GM10248 (cell line): Measurements from ENCODE around the gene CYP17A1.

Experiments used
- CTCF ChIA-PET: fragments of 300-600 bp; sonication (Branson Sonifier 250); formaldehyde crosslinking; extraction: SDS; loops from one replicate; lab custom pipeline; 2021; ENCODE audit warnings: antibody characterized with exemption; lab: Yijun Ruan, JAX
- POLR2A ChIA-PET: fragments of 350-650 bp; sonication (Branson Sonifier 250); formaldehyde crosslinking; extraction: SDS; loops from one replicate; lab custom pipeline; 2020; ENCODE audit warnings: antibody characterized with exemption; lab: Yijun Ruan, JAX
- DNase-seq: peaks from one replicate; pipeline ENCODE4 v3.0.0; 2012; ENCODE audit errors: extremely low spot score
- CTCF ChIP-seq: IDR thresholded peaks from 2 replicates; pipeline ENCODE4 v1.5.1; 2012; ENCODE audit warnings: mild to moderate bottlenecking, low read depth; ENCODE audit errors: extremely low read depth, missing control alignments, control extremely low read depth

The CYP17A1 gene

GRCh38 chr10:102804382-102805055, 32.7 kb downstream of the CYP17A1 start:
- POLR2A ChIA-PET = no interaction called here
- CTCF ChIA-PET = interaction anchor here (1.0 kb wide), 1 partner anchor 17 kb away, joined by 3 read pairs; no protein-coding TSS in a partner anchor
- no peak for TF ChIP-seq CTCF
- no peak for DNase-seq

DNA sequence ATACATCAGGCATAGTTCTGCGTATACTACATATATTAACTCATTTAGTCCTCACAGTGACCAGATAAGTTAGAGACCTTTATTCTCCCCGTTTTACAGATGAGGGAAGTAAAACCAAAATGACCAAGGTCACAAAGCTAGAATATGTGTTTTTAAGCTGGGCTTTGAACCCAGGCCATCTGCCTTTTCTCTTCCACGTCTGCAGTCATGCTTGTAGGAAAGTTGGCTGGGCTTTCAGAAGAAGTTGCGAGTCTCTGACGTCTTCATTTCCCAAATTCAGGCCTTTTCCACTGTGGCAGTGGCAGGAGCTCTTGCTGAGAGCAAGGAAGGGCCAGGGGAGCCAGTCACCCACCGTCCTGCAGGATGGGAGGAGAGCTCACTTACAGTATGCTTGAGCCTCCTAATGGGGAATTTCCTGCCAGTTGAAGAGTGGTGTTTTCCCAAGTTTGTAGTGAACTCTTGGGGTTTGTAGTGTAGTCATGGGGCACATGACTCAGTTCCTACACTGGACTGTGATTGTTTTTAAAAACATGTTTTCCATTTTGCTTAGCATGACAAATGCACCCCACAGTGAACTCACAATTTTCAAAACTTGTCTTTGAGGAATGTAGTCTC, 34.2 kb downstream of the CYP17A1 start:
- DNase-seq = peak; percentile 45
- POLR2A ChIA-PET = no interaction called here
- CTCF ChIA-PET = interaction anchor here (0.6 to 1.6 kb wide), 8 partner anchors 9 to 114 kb away, joined by 3 to 4 read pairs (median 3); no protein-coding TSS in a partner anchor
- TF ChIP-seq CTCF = no peak

DNA sequence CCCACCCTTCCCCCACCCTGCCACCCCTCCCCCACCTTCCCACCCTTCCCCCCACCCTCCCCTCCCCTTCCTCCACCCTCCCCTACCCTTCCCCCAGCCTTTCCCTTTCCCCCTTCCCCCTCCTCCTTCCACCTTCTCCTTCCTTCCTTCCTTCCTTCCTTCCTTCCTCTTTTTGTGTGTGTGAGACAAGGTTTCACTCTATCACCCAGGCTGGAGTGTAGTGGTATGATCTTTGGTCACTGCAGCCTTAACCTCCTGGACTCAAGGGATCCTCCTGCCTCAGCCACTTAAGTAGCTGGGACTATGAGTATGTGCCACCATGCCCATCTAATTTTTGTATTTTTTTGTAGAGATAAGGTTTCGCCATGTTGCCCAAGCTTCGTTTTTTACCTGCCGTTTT, 35.2 kb downstream of the CYP17A1 start:
- no peak for DNase-seq
- ChIA-PET POLR2A (interaction anchor here (1.0 kb wide), 1 partner anchor 25 kb away, joined by 4 read pairs; no protein-coding TSS in a partner anchor), CTCF (interaction anchor here (1.0 to 1.6 kb wide), 3 partner anchors 11 to 115 kb away, joined by 3 read pairs; no protein-coding TSS in a partner anchor)
- no peak for TF ChIP-seq CTCF

GRCh38 chr10:102801496-102801895, 35.7 kb downstream of the CYP17A1 start:
- DNase-seq = no peak
- no peak for TF ChIP-seq CTCF
- ChIA-PET POLR2A (interaction anchor here (1.0 kb wide), 1 partner anchor 24 kb away, joined by 4 read pairs; no protein-coding TSS in a partner anchor), CTCF (no interaction called here)

- POLR2A ChIA-PET = no interaction called here
- DNase-seq = no peak
- CTCF ChIA-PET = interaction anchor here (0.7 kb wide), 1 partner anchor 9 kb away, joined by 3 read pairs; no protein-coding TSS in a partner anchor
- no peak for TF ChIP-seq CTCF
Observed at GRCh38 chr10:102800611-102801335, 36.4 kb downstream of the CYP17A1 start.
